Fibroblast of lung (primary cell): ENCODE results near the gene SRPX.

Source experiments
- CTCF ChIP-seq, 2 donors: IDR thresholded peaks in 1 of 2; conservative IDR thresholded peaks in 1 of 2; 1 replicate in 1 of 2; 2 replicates in 1 of 2; pipeline ENCODE4 v1.5.1; 2011 to 2012; ENCODE audit warnings: low read length in 2 of 2, control low read depth in 1 of 2, inconsistent platforms in 1 of 2, low read depth in 1 of 2, mild to moderate bottlenecking in 1 of 2
- EZH2 ChIP-seq: IDR thresholded peaks from 2 replicates; pipeline ENCODE4 v1.5.1; 2012; ENCODE audit warnings: low read length, control low read depth, mild to moderate bottlenecking; ENCODE audit errors: missing control alignments

DNA sequence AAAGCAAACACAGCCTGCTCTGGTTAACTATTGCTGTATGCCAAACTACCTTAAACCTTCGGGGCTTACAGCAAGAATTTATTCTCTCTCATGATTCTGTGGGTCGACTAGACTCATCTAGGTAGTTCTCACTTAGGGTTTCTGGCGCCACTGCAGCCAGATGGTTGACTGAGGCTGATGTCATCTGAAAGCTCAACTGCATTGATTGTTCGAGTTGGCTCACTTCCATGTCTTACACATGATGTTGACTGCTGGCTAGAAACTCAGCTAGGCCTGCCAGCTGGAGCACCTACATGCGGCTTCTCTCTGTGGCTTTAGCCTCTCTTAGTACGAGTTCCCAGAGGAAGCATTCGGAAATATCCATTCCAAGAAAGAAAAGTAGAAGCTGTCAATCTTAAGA lies 103.2 kb downstream of the SRPX start:
- TF ChIP-seq CTCF (conservative IDR thresholded peaks at IDR 0.05 in 1 of 2, IDR thresholded peaks at IDR 0.05 in 1 of 2; ENCODE audit: low read depth in 1 of 2, low read length in 2 of 2) (no peak), EZH2 (no peak)
